ENCODE measurements around the gene CAPN2.
A peak's percentile ranks its signal among the peaks of the same experiment; 100 is the strongest.

CAPN2 gene

GRCh38 chr1:223711747-223712193 lies 569 bp upstream of the CAPN2 start:
- no peak overlapping the region for H3K27ac ChIP-seq (ENCODE audit: low read length)
- DNase-seq (ENCODE audit: low read depth, low spot score), result no peak
- H3K27me3 ChIP-seq (ENCODE audit: control insufficient read depth, insufficient read depth, low read length), result peaks cover 15% of the 10 kb centered on the region; the same call in 1 of the 2 replicates
- no CpG with 5 or more reads among the region's 15 CpGs for WGBS (ENCODE audit: insufficient coverage, insufficient read length)
- peak overlapping the region; percentile 68; the same call in 1 of the 2 replicates for H3K4me3 ChIP-seq (ENCODE audit: low read length)
- no peaks in the 10 kb centered on the region for H3K36me3 ChIP-seq (ENCODE audit: control insufficient read depth, insufficient read depth, low read length)
- H3K9me3 ChIP-seq (ENCODE audit: control insufficient read depth, insufficient read depth, low read length), result no peaks in the 10 kb centered on the region
- H3K4me1 ChIP-seq (ENCODE audit: control insufficient read depth, insufficient read depth, low read length), result peaks cover 2% of the 10 kb centered on the region

- H3K4me1 ChIP-seq (ENCODE audit: control insufficient read depth, insufficient read depth, low read length), result peaks cover 2% of the 10 kb centered on the region
- H3K36me3 ChIP-seq (ENCODE audit: control insufficient read depth, insufficient read depth, low read length), result no peaks in the 10 kb centered on the region
- peaks cover 15% of the 10 kb centered on the region; the same call in 1 of the 2 replicates for H3K27me3 ChIP-seq (ENCODE audit: control insufficient read depth, insufficient read depth, low read length)
- no peak overlapping the region for H3K27ac ChIP-seq (ENCODE audit: low read length)
- WGBS (ENCODE audit: insufficient coverage, insufficient read length), result no CpG with 5 or more reads among the region's 40 CpGs
- H3K4me3 ChIP-seq (ENCODE audit: low read length), result peak overlapping the region; percentile 68; the same call in 1 of the 2 replicates
- DNase-seq (ENCODE audit: low read depth, low spot score), result no peak
- H3K9me3 ChIP-seq (ENCODE audit: control insufficient read depth, insufficient read depth, low read length), result no peaks in the 10 kb centered on the region
These were observed 623 bp downstream of the CAPN2 start for GRCh38 chr1:223712850-223713474.

GRCh38 chr1:223713546-223714420 lies 1.4 kb downstream of the CAPN2 start:
- no peak for DNase-seq (ENCODE audit: low read depth, low spot score)
- H3K36me3 ChIP-seq (ENCODE audit: control insufficient read depth, insufficient read depth, low read length), result no peaks in the 10 kb centered on the region
- no peaks in the 10 kb centered on the region for H3K9me3 ChIP-seq (ENCODE audit: control insufficient read depth, insufficient read depth, low read length)
- H3K27ac ChIP-seq (ENCODE audit: low read length), result no peak overlapping the region
- WGBS (ENCODE audit: insufficient coverage, insufficient read length), result no CpG with 5 or more reads among the region's 7 CpGs
- H3K4me3 ChIP-seq (ENCODE audit: low read length), result no peak overlapping the region
- H3K27me3 ChIP-seq (ENCODE audit: control insufficient read depth, insufficient read depth, low read length), result peaks cover 15% of the 10 kb centered on the region; the same call in 1 of the 2 replicates
- H3K4me1 ChIP-seq (ENCODE audit: control insufficient read depth, insufficient read depth, low read length), result peaks cover 3% of the 10 kb centered on the region

- Histone ChIP-seq H3K4me3 (ENCODE audit: low read length) (no peak overlapping the region), H3K27me3 (ENCODE audit: control insufficient read depth, insufficient read depth, low read length) (peaks cover 15% of the 10 kb centered on the region; the same call in 1 of the 2 replicates), H3K9me3 (ENCODE audit: control insufficient read depth, insufficient read depth, low read length) (no peaks in the 10 kb centered on the region), H3K36me3 (ENCODE audit: control insufficient read depth, insufficient read depth, low read length) (no peaks in the 10 kb centered on the region), H3K4me1 (ENCODE audit: control insufficient read depth, insufficient read depth, low read length) (peaks cover 3% of the 10 kb centered on the region), H3K27ac (ENCODE audit: low read length) (no peak overlapping the region)
- no CpG with 5 or more reads among the region's 2 CpGs for WGBS (ENCODE audit: insufficient coverage, insufficient read length)
- no peak for DNase-seq (ENCODE audit: low read depth, low spot score)
These were observed 2.0 kb downstream of the CAPN2 start for GRCh38 chr1:223714421-223714724.

- no peak overlapping the region for H3K4me3 ChIP-seq (ENCODE audit: low read length)
- H3K27ac ChIP-seq (ENCODE audit: low read length), result no peak overlapping the region
- H3K36me3 ChIP-seq (ENCODE audit: control insufficient read depth, insufficient read depth, low read length), result no peaks in the 10 kb centered on the region
- H3K9me3 ChIP-seq (ENCODE audit: control insufficient read depth, insufficient read depth, low read length), result no peaks in the 10 kb centered on the region
- H3K4me1 ChIP-seq (ENCODE audit: control insufficient read depth, insufficient read depth, low read length), result peaks cover 3% of the 10 kb centered on the region
- DNase-seq (ENCODE audit: low read depth, low spot score), result no peak
- WGBS (ENCODE audit: insufficient coverage, insufficient read length), result no CpG with 5 or more reads among the region's 9 CpGs
- peaks cover 15% of the 10 kb centered on the region; the same call in 1 of the 2 replicates for H3K27me3 ChIP-seq (ENCODE audit: control insufficient read depth, insufficient read depth, low read length)
These were observed 2.7 kb downstream of the CAPN2 start for GRCh38 chr1:223714849-223715603.

- peaks cover 3% of the 10 kb centered on the region for H3K4me1 ChIP-seq (ENCODE audit: control insufficient read depth, insufficient read depth, low read length)
- no peak overlapping the region for H3K4me3 ChIP-seq (ENCODE audit: low read length)
- no peaks in the 10 kb centered on the region for H3K9me3 ChIP-seq (ENCODE audit: control insufficient read depth, insufficient read depth, low read length)
- no peak overlapping the region for H3K27ac ChIP-seq (ENCODE audit: low read length)
- H3K36me3 ChIP-seq (ENCODE audit: control insufficient read depth, insufficient read depth, low read length), result no peaks in the 10 kb centered on the region
- WGBS (ENCODE audit: insufficient coverage, insufficient read length), result no CpG with 5 or more reads among the region's 6 CpGs
- H3K27me3 ChIP-seq (ENCODE audit: control insufficient read depth, insufficient read depth, low read length), result peaks cover 15% of the 10 kb centered on the region; the same call in 1 of the 2 replicates
- DNase-seq (ENCODE audit: low read depth, low spot score), result no peak
These were observed 3.3 kb downstream of the CAPN2 start for GRCh38 chr1:223715604-223716172.

GRCh38 chr1:223716302-223716862 lies 4.0 kb downstream of the CAPN2 start:
- Histone ChIP-seq H3K9me3 (ENCODE audit: control insufficient read depth, insufficient read depth, low read length) (no peaks in the 10 kb centered on the region), H3K36me3 (ENCODE audit: control insufficient read depth, insufficient read depth, low read length) (no peaks in the 10 kb centered on the region), H3K27me3 (ENCODE audit: control insufficient read depth, insufficient read depth, low read length) (peaks cover 20% of the 10 kb centered on the region; the same call in 1 of the 2 replicates), H3K27ac (ENCODE audit: low read length) (no peak overlapping the region), H3K4me3 (ENCODE audit: low read length) (no peak overlapping the region), H3K4me1 (ENCODE audit: control insufficient read depth, insufficient read depth, low read length) (peaks cover 3% of the 10 kb centered on the region)
- no peak for DNase-seq (ENCODE audit: low read depth, low spot score)
- no CpG with 5 or more reads among the region's 7 CpGs for WGBS (ENCODE audit: insufficient coverage, insufficient read length)

- Histone ChIP-seq H3K27me3 (ENCODE audit: control insufficient read depth, insufficient read depth, low read length) (peaks cover 16% of the 10 kb centered on the region; the same call in 1 of the 2 replicates), H3K4me3 (ENCODE audit: low read length) (no peak overlapping the region), H3K36me3 (ENCODE audit: control insufficient read depth, insufficient read depth, low read length) (no peaks in the 10 kb centered on the region), H3K27ac (ENCODE audit: low read length) (no peak overlapping the region), H3K9me3 (ENCODE audit: control insufficient read depth, insufficient read depth, low read length) (no peaks in the 10 kb centered on the region), H3K4me1 (ENCODE audit: control insufficient read depth, insufficient read depth, low read length) (peaks cover 3% of the 10 kb centered on the region)
- DNase-seq (ENCODE audit: low read depth, low spot score), result no peak
- no CpG with 5 or more reads among the region's 5 CpGs for WGBS (ENCODE audit: insufficient coverage, insufficient read length)
These were observed 4.8 kb downstream of the CAPN2 start for GRCh38 chr1:223717123-223717522.

GRCh38 chr1:223717695-223718363 lies 5.5 kb downstream of the CAPN2 start:
- Histone ChIP-seq H3K27ac (ENCODE audit: low read length) (no peak overlapping the region), H3K4me1 (ENCODE audit: control insufficient read depth, insufficient read depth, low read length) (peaks cover 3% of the 10 kb centered on the region), H3K27me3 (ENCODE audit: control insufficient read depth, insufficient read depth, low read length) (peaks cover 16% of the 10 kb centered on the region; the same call in 1 of the 2 replicates), H3K9me3 (ENCODE audit: control insufficient read depth, insufficient read depth, low read length) (no peaks in the 10 kb centered on the region), H3K4me3 (ENCODE audit: low read length) (no peak overlapping the region), H3K36me3 (ENCODE audit: control insufficient read depth, insufficient read depth, low read length) (no peaks in the 10 kb centered on the region)
- DNase-seq (ENCODE audit: low read depth, low spot score), result no peak
- WGBS (ENCODE audit: insufficient coverage, insufficient read length), result no CpG with 5 or more reads among the region's 6 CpGs
